AG09319 (cell line): ENCODE data around the gene REM1.
"Not testable (repeated sequence)": the region's sequence is repeated elsewhere in the genome, so short reads cannot be mapped to it uniquely, and the experiment has no call there.

Experiments used
- DNase-seq: peaks from one replicate; pipeline ENCODE4 v3.0.0-alpha.2; 2010; ENCODE audit warnings: low read depth; ENCODE audit errors: extremely low read depth
- TF ChIP-seq, protein P1 (sequence below): IDR thresholded peaks from 2 replicates; pipeline ENCODE4 v1.5.1; 2011; ENCODE audit warnings: low read depth, mild to moderate bottlenecking, inconsistent platforms, low read length, moderate library complexity

Gene REM1, protein sequence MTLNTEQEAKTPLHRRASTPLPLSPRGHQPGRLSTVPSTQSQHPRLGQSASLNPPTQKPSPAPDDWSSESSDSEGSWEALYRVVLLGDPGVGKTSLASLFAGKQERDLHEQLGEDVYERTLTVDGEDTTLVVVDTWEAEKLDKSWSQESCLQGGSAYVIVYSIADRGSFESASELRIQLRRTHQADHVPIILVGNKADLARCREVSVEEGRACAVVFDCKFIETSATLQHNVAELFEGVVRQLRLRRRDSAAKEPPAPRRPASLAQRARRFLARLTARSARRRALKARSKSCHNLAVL

DNA sequence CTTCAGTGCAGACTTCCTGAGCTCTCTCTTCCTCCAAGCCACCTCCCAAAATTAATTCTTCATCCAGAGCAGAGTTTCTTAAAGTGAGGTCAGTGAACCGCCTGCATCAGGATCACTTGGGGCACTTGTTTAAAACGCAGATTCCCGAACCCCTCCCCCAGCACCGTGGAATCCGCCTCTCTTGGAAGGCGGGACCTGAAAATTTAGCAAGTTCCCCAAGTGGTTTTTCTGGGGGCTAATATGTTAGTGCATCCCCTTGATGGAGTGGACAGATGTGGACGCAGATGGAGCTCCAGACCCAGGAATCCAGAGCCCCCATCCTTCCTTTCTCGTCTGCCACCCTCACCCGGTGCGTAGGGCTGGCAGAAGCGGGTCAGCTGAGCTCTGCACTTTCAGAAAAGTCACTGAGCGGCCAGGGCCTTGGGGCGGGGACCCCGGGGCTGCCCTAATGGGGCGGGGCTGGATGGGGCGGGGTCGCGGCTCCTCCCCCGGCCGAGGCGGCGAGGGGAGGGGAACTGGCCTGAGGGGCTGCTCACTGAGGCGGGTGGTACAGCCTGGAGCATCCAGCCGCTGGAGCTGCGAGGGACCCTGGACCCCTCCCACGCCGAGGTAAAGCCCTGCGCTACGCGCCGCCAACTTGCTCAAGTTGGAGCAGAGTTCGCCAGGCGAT, at the start of gene REM1, which contains the start of gene DEFB124:
Gene REM1, plus strand, starts transcription at position 531 of the 670 bp plus-strand sequence. CDS start 1,158 bp downstream, outside the sequence.
Gene DEFB124, minus strand, starts transcription at position 370 of the 670 bp plus-strand sequence. CDS start 2,114 bp downstream, outside the sequence.
- TF ChIP-seq, protein P1, sequence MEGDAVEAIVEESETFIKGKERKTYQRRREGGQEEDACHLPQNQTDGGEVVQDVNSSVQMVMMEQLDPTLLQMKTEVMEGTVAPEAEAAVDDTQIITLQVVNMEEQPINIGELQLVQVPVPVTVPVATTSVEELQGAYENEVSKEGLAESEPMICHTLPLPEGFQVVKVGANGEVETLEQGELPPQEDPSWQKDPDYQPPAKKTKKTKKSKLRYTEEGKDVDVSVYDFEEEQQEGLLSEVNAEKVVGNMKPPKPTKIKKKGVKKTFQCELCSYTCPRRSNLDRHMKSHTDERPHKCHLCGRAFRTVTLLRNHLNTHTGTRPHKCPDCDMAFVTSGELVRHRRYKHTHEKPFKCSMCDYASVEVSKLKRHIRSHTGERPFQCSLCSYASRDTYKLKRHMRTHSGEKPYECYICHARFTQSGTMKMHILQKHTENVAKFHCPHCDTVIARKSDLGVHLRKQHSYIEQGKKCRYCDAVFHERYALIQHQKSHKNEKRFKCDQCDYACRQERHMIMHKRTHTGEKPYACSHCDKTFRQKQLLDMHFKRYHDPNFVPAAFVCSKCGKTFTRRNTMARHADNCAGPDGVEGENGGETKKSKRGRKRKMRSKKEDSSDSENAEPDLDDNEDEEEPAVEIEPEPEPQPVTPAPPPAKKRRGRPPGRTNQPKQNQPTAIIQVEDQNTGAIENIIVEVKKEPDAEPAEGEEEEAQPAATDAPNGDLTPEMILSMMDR, result no peak
- DNase-seq, result no peak

- TF ChIP-seq, protein P1, result no peak
- no peak for DNase-seq
Observed at GRCh38 chr20:31425797-31426196, 49.3 kb upstream of the REM1 start.

DNA sequence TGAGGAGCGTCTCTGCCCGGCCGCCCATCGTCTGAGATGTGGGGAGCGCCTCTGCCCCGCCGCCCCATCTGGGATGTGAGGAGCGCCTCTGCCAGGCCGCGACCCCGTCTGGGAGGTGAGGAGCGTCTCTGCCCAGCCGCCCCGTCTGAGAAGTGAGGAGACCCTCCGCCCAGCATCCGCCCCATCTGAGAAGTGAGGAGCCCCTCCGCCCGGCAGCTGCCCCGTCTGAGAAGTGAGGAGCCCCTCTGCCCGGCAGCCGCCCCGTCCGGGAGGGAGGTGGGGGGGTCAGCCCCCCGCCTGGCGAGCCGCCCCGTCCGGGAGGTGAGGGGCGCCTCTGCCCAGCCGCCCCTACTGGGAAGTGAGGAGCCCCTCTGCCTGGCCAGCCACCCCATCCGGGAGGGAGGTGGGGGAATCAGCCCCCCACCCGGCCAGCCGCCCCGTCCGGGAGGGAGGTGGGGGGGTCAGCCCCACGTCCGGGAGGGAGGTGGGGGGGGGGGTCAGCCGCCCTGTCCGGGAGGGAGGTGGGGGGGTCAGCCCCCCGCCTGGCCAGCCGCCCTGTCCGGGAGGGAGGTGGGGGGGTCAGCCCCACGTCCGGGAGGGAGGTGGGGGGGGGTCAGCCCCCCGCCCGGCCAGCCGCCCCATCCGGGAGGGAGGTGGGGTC, 48.1 kb upstream of the REM1 start:
- DNase-seq, result not testable (repeated sequence)

- DNase-seq, result not testable (repeated sequence)
Observed at GRCh38 chr20:31427576-31427975, 47.5 kb upstream of the REM1 start.

- TF ChIP-seq, protein P1, result no peak
- DNase-seq, result no peak
Observed at GRCh38 chr20:31430568-31431115, 44.4 kb upstream of the REM1 start.

- no peak for DNase-seq
- TF ChIP-seq, protein P1, result no peak; the same call in none of the 2 replicates
Observed at GRCh38 chr20:31440012-31440659, 35.0 kb upstream of the REM1 start, which contains the start of gene DEFB123. Gene DEFB123, plus strand, starts transcription at chr20:31440632. Its CDS starts 67 bp downstream, at chr20:31440699.

GRCh38 chr20:31446084-31446819, 28.8 kb upstream of the REM1 start:
- DNase-seq, result no peak
- TF ChIP-seq, protein P1, result no peak
